ENCODE results near the gene KCTD2.
"Not testable (repeated sequence)": the region's sequence is repeated elsewhere in the genome, so short reads cannot be mapped to it uniquely, and the experiment has no call there.

KCTD2 gene

GRCh38 chr17:75046407-75047289, at the start of gene KCTD2, which contains the start of gene ATP5PD:
KCTD2 (plus strand) TSS chr17:75047225; CDS start chr17:75047251, 26 bp downstream.
ATP5PD (minus strand) TSS chr17:75046969; CDS start chr17:75042650, 4,319 bp downstream.
- peak; percentile 98 for DNase-seq (ENCODE audit: low spot score)

GRCh38 chr17:74998783-74999182, 48.2 kb upstream of the KCTD2 start:
- peak; percentile 81 for DNase-seq (ENCODE audit: low spot score)

GRCh38 chr17:74999523-74999922, 47.5 kb upstream of the KCTD2 start:
- DNase-seq (ENCODE audit: low spot score) = no peak

GRCh38 chr17:75001915-75002843, 44.8 kb upstream of the KCTD2 start:
- DNase-seq (ENCODE audit: low spot score) = no peak

- DNase-seq (ENCODE audit: low spot score) = no peak
These were observed 43.7 kb upstream of the KCTD2 start for GRCh38 chr17:75003070-75003956.

GRCh38 chr17:75003957-75004355, 43.1 kb upstream of the KCTD2 start:
- DNase-seq (ENCODE audit: low spot score) = no peak

GRCh38 chr17:75004371-75004770, 42.7 kb upstream of the KCTD2 start:
- no peak for DNase-seq (ENCODE audit: low spot score)

- no peak for DNase-seq (ENCODE audit: low spot score)
These were observed 41.7 kb upstream of the KCTD2 start for GRCh38 chr17:75005291-75005690.

- DNase-seq (ENCODE audit: low spot score) = not testable (repeated sequence)
These were observed 40.9 kb upstream of the KCTD2 start for GRCh38 chr17:75006084-75006483.

GRCh38 chr17:75006653-75007052, 40.4 kb upstream of the KCTD2 start:
- DNase-seq (ENCODE audit: low spot score) = no peak

GRCh38 chr17:75008373-75008772, 38.7 kb upstream of the KCTD2 start:
- peak; percentile 76 for DNase-seq (ENCODE audit: low spot score)

- no peak for DNase-seq (ENCODE audit: low spot score)
These were observed 37.8 kb upstream of the KCTD2 start for GRCh38 chr17:75009139-75009724.

GRCh38 chr17:75010683-75011400, 36.2 kb upstream of the KCTD2 start:
- peak; percentile 99 for DNase-seq (ENCODE audit: low spot score)

GRCh38 chr17:75011401-75012095, 35.5 kb upstream of the KCTD2 start:
- DNase-seq (ENCODE audit: low spot score) = peak; percentile 96

GRCh38 chr17:75012096-75012345, 35.0 kb upstream of the KCTD2 start:
- no peak for DNase-seq (ENCODE audit: low spot score)

- peak; percentile 85 for DNase-seq (ENCODE audit: low spot score)
These were observed 34.5 kb upstream of the KCTD2 start, which contains the start of gene MRPL58 for GRCh38 chr17:75012346-75013091. MRPL58 (plus strand) TSS chr17:75012670; CDS start chr17:75012687, 17 bp downstream.

- DNase-seq (ENCODE audit: low spot score) = no peak
These were observed 33.9 kb upstream of the KCTD2 start for GRCh38 chr17:75013092-75013559.

GRCh38 chr17:75019146-75019545, 27.9 kb upstream of the KCTD2 start:
- no peak for DNase-seq (ENCODE audit: low spot score)

- no peak for DNase-seq (ENCODE audit: low spot score)
These were observed 27.3 kb upstream of the KCTD2 start for GRCh38 chr17:75019710-75020109.

All from cerebellar cortex (tissue), 1 donor.